ENCODE data around the gene TMEM163.

The TMEM163 gene

DNA sequence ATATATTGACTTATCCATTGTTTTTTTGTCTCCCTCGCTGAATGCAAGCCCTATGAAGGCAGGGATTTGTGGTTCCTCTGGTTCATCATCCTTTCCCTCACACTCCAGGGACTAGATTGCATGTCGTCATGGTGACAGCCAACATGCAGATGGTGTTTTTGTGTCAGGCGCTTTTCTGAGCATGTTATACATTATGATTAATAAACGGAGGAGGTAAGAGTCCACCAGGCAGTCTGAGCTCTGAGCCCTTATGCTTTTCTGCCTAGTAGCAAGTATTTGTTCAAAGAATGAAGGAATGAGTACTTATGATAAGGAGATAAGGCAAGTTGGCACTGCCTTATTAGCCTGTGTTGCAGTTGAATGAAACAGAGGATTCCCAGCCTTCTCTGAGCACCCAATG, 283.3 kb downstream of the TMEM163 start:
- DNase-seq (ENCODE audit: low spot score in 2 of 2) = no peak
- Histone ChIP-seq H3K27me3 (ENCODE audit: low read depth) (no peaks in the 10 kb centered on the region), H3K4me3 (no peak overlapping the region), H3K4me1 (no peaks in the 10 kb centered on the region), H3K9me3 (no peaks in the 10 kb centered on the region), H3K36me3 (replicated peaks) (no peaks in the 10 kb centered on the region)
- in situ Hi-C loops (cut with MboI; ENCODE audit: low sequenced_read_pairs) = no loop called here

DNA sequence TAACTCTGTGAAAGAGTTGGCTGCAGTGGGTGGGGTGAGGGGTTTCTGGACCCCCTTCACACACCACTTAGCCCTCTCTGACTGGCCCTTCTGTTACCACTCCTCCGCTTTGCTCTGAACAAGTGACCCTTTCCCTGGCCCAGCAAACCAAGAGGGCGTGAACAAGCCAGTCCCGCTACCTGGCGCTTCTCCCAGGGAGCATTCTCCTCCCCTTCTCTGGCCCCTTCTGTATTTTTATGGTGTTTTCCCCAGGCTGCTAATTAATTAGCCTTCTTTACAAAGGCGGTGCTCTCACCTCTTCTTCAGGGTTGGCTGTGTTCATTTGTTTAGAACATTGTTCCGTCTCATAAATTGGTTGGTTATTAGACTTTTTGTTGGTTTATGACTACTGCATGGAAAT, 284.8 kb downstream of the TMEM163 start:
- no peaks in the 10 kb centered on the region for H3K9me3 ChIP-seq
- H3K27me3 ChIP-seq (ENCODE audit: low read depth) = no peaks in the 10 kb centered on the region
- H3K4me1 ChIP-seq = no peaks in the 10 kb centered on the region
- no peak for DNase-seq (ENCODE audit: low spot score in 2 of 2)
- no peaks in the 10 kb centered on the region for H3K36me3 ChIP-seq (replicated peaks)
- no peak overlapping the region for H3K4me3 ChIP-seq
- in situ Hi-C loops (cut with MboI; ENCODE audit: low sequenced_read_pairs) = no loop called here

DNA sequence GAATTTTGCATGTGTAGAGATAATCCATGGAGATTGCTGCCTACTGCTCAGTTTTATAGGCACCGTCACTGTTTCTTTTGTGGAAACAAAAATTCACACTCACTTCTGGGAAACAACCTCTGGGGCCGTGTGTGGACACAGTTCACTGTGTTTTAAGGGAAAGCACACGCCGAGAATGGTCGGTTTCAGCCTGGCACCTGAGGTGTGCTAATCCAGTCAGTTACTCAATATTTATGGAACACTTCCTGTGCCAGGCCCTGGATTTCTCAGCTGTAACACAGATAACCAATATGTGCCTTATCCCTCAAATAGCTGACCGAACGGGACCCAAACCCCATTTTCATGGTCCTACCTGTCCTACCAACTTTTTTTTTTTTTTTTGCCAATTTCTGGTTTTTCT, 285.3 kb downstream of the TMEM163 start:
- Histone ChIP-seq H3K9me3 (no peaks in the 10 kb centered on the region), H3K36me3 (replicated peaks) (no peaks in the 10 kb centered on the region)
- in situ Hi-C loops (cut with MboI; ENCODE audit: low sequenced_read_pairs) = no loop called here

DNA sequence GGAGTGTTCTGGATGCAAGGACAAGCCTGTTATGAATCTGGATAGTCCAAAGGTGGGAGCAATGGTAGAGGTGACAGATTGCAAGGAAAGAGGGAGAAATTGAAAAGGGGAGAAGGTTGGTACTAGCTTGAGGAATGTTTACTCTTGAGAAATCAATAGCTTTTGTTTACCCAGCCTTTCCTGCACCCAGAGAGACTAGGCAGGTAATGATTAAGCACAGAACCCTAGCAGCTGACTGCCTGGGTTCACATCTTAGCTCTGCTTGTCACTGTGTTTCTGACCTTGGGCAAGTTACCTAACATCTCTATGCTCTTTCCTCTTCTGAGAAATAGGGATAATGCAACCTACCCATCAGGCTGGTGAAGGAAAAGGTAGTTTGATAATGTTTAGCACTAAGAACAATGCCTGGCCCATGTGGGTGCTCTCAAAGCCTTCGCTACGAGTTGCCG, 286.3 kb downstream of the TMEM163 start:
- H3K27me3 ChIP-seq (ENCODE audit: low read depth) = no peaks in the 10 kb centered on the region
- H3K9me3 ChIP-seq = no peaks in the 10 kb centered on the region
- H3K4me1 ChIP-seq = no peaks in the 10 kb centered on the region
- no peaks in the 10 kb centered on the region for H3K36me3 ChIP-seq (replicated peaks)
- no peak overlapping the region for H3K4me3 ChIP-seq
- DNase-seq (ENCODE audit: low spot score in 2 of 2) = no peak
- in situ Hi-C loops (cut with MboI; ENCODE audit: low sequenced_read_pairs) = no loop called here

More for the DNA sequence above, 285.3 kb downstream of the TMEM163 start:
- no peak for DNase-seq (ENCODE audit: low spot score in 2 of 2)
- Histone ChIP-seq H3K27me3 (ENCODE audit: low read depth) (no peaks in the 10 kb centered on the region), H3K4me1 (no peaks in the 10 kb centered on the region), H3K4me3 (no peak overlapping the region)

DNA sequence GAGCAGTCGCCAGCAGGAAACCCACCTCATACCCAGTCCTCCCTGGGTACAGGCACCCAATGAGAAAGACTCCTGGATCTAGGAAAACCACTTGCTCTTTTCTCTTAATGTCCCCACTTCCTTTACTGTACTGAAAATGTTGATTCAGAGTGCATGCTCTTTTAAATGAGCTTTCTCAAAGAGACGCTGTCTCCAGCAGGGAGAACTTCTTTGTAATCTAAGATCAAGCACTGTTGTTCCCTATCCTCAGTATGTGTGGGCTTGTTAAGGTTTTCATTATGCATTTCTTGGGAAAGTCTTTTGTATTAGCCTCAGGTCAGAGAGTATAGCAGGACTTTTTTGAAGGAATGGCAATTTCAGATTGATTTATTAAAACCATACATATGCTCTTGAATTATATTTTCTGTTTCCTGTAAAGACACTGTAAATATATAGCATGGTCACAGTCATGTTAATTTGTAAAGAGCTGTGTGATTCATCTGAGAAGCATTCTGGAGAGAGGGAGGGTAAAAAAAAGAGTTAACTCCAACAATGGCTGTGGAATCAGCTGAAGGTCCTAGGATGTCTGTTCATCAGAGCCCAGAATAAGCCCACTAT, 286.9 kb downstream of the TMEM163 start:
- H3K4me1 ChIP-seq = no peaks in the 10 kb centered on the region

DNA sequence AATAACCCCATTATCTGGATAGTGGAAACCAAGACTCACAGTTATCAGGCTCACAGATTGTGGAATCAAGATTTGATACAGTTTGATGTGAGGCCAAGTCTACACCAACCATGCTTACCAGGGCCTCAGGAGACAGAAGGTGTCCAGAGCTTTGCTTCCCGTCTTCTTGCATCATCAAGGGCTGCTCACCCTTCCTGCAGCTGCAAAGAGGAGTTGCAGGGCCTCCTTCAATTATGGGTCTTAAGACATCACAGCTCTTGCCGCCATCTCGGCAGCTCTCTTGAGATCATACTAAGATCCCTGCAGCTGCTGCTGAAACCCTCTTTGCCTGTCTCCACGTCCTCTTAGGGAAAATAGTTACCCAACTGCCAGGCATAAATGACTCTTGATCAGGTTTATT, 288.9 kb downstream of the TMEM163 start:
- Histone ChIP-seq H3K4me1 (no peaks in the 10 kb centered on the region), H3K36me3 (replicated peaks) (no peaks in the 10 kb centered on the region; the same call in 1 of the 2 replicates), H3K27me3 (ENCODE audit: low read depth) (no peaks in the 10 kb centered on the region), H3K4me3 (no peak overlapping the region), H3K9me3 (no peaks in the 10 kb centered on the region)
- in situ Hi-C loops (cut with MboI; ENCODE audit: low sequenced_read_pairs) = no loop called here
- no peak for DNase-seq (ENCODE audit: low spot score in 2 of 2)

More for the DNA sequence above, 286.9 kb downstream of the TMEM163 start:
- Histone ChIP-seq H3K27me3 (ENCODE audit: low read depth) (no peaks in the 10 kb centered on the region), H3K4me3 (no peak overlapping the region), H3K36me3 (replicated peaks) (no peaks in the 10 kb centered on the region), H3K9me3 (no peaks in the 10 kb centered on the region)
- in situ Hi-C loops (cut with MboI; ENCODE audit: low sequenced_read_pairs) = no loop called here
- no peak for DNase-seq (ENCODE audit: low spot score in 2 of 2)

DNA sequence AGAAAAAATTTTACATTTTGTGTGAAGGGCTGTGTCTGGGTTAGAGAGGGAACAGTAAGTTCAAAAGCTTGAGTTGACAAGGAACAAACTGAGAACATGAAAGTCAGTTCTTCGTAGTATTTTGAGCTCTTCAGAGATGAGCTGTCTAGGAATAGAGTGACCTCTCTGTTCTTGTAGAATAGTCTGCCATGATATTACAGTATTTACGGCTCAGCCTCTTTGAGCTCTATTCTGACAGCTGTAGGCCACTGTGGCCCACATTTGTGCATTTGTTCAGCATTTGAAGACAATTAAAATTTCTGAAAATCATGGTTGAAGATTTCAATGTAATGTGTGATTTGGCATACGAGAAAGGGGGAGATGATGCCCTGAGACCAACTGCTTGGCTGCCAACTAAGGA, 292.1 kb downstream of the TMEM163 start:
- in situ Hi-C loops (cut with MboI; ENCODE audit: low sequenced_read_pairs) = no loop called here
- DNase-seq (ENCODE audit: low spot score in 2 of 2) = no peak
- Histone ChIP-seq H3K4me3 (no peak overlapping the region), H3K27me3 (ENCODE audit: low read depth) (no peaks in the 10 kb centered on the region), H3K36me3 (replicated peaks) (no peaks in the 10 kb centered on the region; the same call in 1 of the 2 replicates), H3K4me1 (no peaks in the 10 kb centered on the region), H3K9me3 (no peaks in the 10 kb centered on the region)

DNA sequence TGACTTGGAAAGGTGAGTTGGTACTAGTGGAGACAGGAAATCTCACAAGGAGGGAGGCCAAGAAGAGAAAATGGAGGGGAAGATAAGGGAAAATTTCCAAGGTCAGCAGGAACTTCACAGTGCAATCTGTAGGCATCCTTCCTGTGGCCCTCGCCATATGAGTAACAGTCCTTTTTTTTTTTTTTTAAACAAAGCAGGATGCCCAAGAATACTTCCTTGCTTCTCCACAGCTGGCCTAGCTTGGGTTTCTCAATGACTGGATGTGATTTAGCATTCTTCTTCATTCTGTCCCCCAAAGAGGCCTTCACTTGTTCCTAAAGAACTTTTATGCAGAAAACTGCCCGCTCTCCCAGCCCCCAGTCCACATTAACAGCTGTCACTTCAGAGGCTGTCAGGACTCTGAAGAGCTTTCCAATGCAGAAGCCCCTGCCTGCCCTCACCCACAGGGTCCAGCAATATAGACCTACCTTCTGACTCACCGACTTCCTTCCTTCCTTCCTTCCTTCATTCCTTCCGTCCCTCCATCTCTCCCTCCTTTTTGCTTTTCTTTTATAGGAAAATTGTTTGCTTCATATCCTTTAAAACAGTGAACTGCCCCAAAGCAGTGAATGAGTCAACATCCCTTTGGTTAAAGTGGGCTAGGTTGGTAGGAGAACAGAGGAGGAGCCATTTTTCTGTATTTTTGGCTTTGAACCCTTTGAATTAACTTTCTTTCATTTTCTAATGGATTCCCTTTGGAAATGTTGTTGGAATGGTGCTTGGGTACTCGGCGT, 292.9 kb downstream of the TMEM163 start:
- Histone ChIP-seq H3K4me1 (no peaks in the 10 kb centered on the region), H3K9me3 (no peaks in the 10 kb centered on the region), H3K27me3 (ENCODE audit: low read depth) (no peaks in the 10 kb centered on the region), H3K4me3 (no peak overlapping the region), H3K36me3 (replicated peaks) (no peaks in the 10 kb centered on the region; the same call in 1 of the 2 replicates)
- no peak for DNase-seq (ENCODE audit: low spot score in 2 of 2)
- in situ Hi-C loops (cut with MboI; ENCODE audit: low sequenced_read_pairs) = no loop called here

DNA sequence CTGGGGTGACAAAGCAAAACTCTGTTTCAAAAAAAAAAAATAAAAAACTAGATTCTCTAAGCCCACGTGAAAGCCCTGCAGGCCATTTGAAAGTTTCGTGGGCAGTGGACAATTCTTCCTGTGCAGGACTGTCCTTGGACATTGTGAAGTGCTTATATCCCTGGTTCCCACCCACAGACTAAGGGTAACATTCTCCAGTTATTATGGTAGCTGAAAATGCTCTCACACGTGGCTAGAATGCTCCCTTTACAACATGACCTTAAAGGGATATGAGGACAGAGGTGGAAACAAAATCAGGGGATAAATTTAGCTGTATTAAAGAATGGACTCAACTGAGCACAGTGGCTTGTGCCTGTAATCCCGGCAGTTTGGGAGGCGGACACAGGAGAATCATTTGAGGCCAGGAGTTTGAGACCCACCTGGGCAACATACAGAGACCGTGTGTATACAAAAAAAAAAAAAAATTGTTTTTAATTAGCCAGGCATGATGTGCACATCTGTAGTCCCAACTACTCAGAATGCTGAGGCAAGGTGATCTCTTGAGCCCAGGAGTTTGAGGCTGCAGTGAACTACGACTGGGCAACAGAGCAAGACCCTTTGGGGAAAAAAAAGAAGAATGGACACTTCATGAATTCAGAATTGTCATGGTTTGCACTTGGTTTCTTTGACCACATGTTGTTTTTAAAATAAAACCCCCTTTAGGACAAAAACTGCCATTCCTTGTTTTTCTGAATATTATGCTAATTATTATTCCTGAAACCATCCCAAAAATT, 297.1 kb downstream of the TMEM163 start:
- Histone ChIP-seq H3K4me1 (no peaks in the 10 kb centered on the region), H3K36me3 (replicated peaks) (no peaks in the 10 kb centered on the region; the same call in 1 of the 2 replicates), H3K9me3 (no peaks in the 10 kb centered on the region), H3K27me3 (ENCODE audit: low read depth) (no peaks in the 10 kb centered on the region), H3K4me3 (no peak overlapping the region)
- in situ Hi-C loops (cut with MboI; ENCODE audit: low sequenced_read_pairs) = loop anchor here (25.0 kb wide), 1 partner anchor 534 kb away; no protein-coding TSS in a partner anchor
- no peak for DNase-seq (ENCODE audit: low spot score in 2 of 2)

DNA sequence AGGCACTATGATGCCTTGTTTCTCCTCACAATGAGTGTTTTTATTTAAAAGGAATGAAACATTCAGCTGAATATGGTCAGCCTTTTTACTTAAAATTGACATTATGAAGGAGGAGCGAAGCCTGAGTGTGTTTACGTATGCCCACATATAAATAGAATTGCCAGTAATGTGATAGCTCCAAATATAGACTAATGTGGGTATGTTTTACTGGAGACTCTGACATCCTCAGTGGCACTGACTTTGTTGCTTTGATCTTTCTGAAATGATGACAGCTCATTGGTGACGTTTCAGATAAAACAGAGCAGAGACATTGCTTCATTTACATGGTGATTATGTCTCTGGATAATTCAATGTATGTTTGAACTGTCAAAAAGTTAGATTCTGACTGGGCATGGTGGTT, 297.9 kb downstream of the TMEM163 start:
- no peak for DNase-seq (ENCODE audit: low spot score in 2 of 2)
- Histone ChIP-seq H3K4me3 (no peak overlapping the region), H3K9me3 (no peaks in the 10 kb centered on the region), H3K27me3 (ENCODE audit: low read depth) (no peaks in the 10 kb centered on the region), H3K4me1 (no peaks in the 10 kb centered on the region), H3K36me3 (replicated peaks) (no peaks in the 10 kb centered on the region; the same call in 1 of the 2 replicates)
- in situ Hi-C loops (cut with MboI; ENCODE audit: low sequenced_read_pairs) = loop anchor here (25.0 kb wide), 1 partner anchor 534 kb away; no protein-coding TSS in a partner anchor

DNA sequence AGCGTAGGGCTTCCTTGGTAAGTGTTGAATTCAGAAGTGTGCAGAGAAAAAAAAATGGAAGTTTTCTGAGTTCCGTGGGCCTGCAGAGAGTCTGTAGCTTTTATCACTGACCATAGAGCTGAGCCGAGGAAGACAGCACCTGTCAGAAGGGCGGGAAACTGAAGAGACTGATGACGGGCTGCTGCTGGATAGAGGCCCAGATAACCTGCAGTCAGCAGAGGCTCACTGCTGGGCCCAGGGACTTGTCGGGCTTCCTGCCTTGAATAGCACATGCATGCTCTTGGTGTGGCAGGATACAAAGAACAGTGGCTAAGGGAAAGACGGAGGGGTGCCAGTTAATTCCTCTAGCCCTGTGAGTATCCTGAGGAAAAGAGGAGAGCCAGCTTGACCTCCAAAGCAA, 298.5 kb downstream of the TMEM163 start:
- H3K27me3 ChIP-seq (ENCODE audit: low read depth) = no peaks in the 10 kb centered on the region
- H3K9me3 ChIP-seq = no peaks in the 10 kb centered on the region
- no peak overlapping the region for H3K4me3 ChIP-seq
- in situ Hi-C loops (cut with MboI; ENCODE audit: low sequenced_read_pairs) = loop anchor here (25.0 kb wide), 1 partner anchor 533 kb away; no protein-coding TSS in a partner anchor
- no peak for DNase-seq (ENCODE audit: low spot score in 2 of 2)
- no peaks in the 10 kb centered on the region for H3K4me1 ChIP-seq
- H3K36me3 ChIP-seq (replicated peaks) = no peaks in the 10 kb centered on the region; the same call in 1 of the 2 replicates

DNA sequence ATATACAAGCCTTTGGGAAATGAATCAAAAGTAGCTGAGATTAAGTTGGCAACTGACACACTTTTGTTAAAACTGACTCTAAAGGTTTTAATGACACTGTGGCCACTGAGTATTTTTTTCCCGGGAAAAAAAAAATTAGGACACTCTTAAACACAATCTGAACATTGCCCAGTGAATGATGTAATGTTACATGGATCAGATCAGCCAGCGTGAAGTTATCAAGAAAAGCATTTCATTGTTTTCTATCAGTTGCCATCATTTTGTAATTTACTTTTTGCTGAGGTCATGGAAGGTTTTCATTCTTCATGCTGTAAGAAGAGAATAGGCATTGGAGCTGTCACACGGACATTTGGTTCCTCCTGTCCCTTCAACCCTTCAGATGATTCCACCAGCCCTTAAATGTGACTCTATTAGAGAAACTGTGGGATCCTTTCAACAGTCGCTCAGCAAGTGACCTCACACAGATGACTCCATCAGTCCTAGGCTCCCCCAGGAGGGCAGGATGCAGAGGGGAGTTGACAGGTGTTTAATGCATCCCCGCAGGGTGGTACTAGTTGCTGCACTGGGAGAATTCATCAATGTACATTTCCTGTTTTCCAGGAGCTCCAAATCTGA, 300.7 kb downstream of the TMEM163 start:
- no peaks in the 10 kb centered on the region for H3K27me3 ChIP-seq (ENCODE audit: low read depth)
- no peaks in the 10 kb centered on the region for H3K36me3 ChIP-seq (replicated peaks)
- no peaks in the 10 kb centered on the region for H3K4me1 ChIP-seq
- no peak for DNase-seq (ENCODE audit: low spot score in 2 of 2)
- no peaks in the 10 kb centered on the region for H3K9me3 ChIP-seq
- in situ Hi-C loops (cut with MboI; ENCODE audit: low sequenced_read_pairs) = loop anchor here (25.0 kb wide), 1 partner anchor 531 kb away; no protein-coding TSS in a partner anchor
- no peak overlapping the region for H3K4me3 ChIP-seq

DNA sequence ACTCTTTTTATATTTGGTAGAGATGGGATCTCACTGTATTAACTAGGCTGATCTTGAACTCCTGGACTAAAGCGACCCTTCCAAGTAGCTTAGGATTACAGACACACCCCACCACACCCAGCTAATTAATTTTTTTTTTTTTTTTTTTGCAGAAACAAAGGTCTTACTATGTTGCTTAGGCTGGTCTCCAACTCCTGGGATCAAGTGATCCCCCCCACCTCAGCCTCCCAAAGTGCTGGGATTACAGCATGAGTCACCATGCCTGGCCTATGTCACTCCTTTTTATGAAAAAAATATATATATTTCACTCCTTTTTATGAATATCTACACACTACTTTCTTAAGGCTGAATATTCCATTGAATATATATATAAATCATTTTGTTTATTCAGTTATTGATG, 302.2 kb downstream of the TMEM163 start:
- Histone ChIP-seq H3K4me3 (no peak overlapping the region), H3K36me3 (replicated peaks) (no peaks in the 10 kb centered on the region), H3K9me3 (no peaks in the 10 kb centered on the region), H3K4me1 (no peaks in the 10 kb centered on the region), H3K27me3 (ENCODE audit: low read depth) (no peaks in the 10 kb centered on the region)
- in situ Hi-C loops (cut with MboI; ENCODE audit: low sequenced_read_pairs) = loop anchor here (25.0 kb wide), 1 partner anchor 529 kb away; no protein-coding TSS in a partner anchor
- DNase-seq (ENCODE audit: low spot score in 2 of 2) = no peak
